ENCODE data around the gene SOBP.

GRCh38 chr6:107535626-107536025, 45.7 kb downstream of the SOBP start:
- TF ChIP-seq CTCF (IDR thresholded peaks at IDR 0.05) (no peak), EP300 (IDR thresholded peaks at IDR 0.05) (no peak)

All from tibial nerve (tissue), 4 donors.